ENCODE measurements around the gene KCNK7. TPM values are rescaled to one million over a fixed set of nuclear protein-coding genes. Genes with fewer than 3 reads are reported as not detected.

The KCNK7 gene
- total RNA-seq, 2 donors from 2014 or later: 0.34 to 0.39 TPM

GRCh38 chr11:65557280-65558001 lies 38.2 kb downstream of the KCNK7 start:
- peak; percentile 51 to 55 for DNase-seq
- Mint-ChIP-seq H3K27me3 (ENCODE audit: low read depth) (no peaks in the 10 kb centered on the region), H3K36me3 (ENCODE audit: insufficient read depth in 2 of 2) (no peaks in the 10 kb centered on the region), H3K27ac (peak overlapping the region; percentile 94), H3K4me1 (ENCODE audit: low read depth) (peaks cover 76% of the 10 kb centered on the region), H3K9me3 (no peaks in the 10 kb centered on the region), H3K4me3 (peak overlapping the region; percentile 75 to 87)
- ATAC-seq (replicated peaks in 1 of 2): peak; percentile 7 to 18

- Mint-ChIP-seq H3K4me1 (ENCODE audit: low read depth) (peaks cover 77% of the 10 kb centered on the region), H3K27ac (peak overlapping the region; percentile 94), H3K9me3 (no peaks in the 10 kb centered on the region), H3K27me3 (ENCODE audit: low read depth) (no peaks in the 10 kb centered on the region), H3K4me3 (peak overlapping the region; percentile 75 to 87), H3K36me3 (ENCODE audit: insufficient read depth in 2 of 2) (peaks cover 2% of the 10 kb centered on the region in 2 donors)
- ATAC-seq (replicated peaks in 1 of 2): no peak
- DNase-seq: no peak
Observed at GRCh38 chr11:65556470-65557279, 38.9 kb downstream of the KCNK7 start.

- no peaks in the 10 kb centered on the region for H3K27me3 Mint-ChIP-seq (ENCODE audit: low read depth)
- H3K4me3 Mint-ChIP-seq: peak overlapping the region; percentile 75 to 87
- peaks cover 81% of the 10 kb centered on the region for H3K4me1 Mint-ChIP-seq (ENCODE audit: low read depth)
- ATAC-seq (replicated peaks in 1 of 2): peak in 1 of 2 donors; percentile 22
- peak overlapping the region; percentile 84 for H3K27ac Mint-ChIP-seq
- no peaks in the 10 kb centered on the region for H3K9me3 Mint-ChIP-seq
- DNase-seq: peak; percentile 46 to 61
- peaks cover 2 to 7% of the 10 kb centered on the region in 2 donors for H3K36me3 Mint-ChIP-seq (ENCODE audit: insufficient read depth in 2 of 2)
Observed at GRCh38 chr11:65555693-65556231, 39.8 kb downstream of the KCNK7 start.

DNA sequence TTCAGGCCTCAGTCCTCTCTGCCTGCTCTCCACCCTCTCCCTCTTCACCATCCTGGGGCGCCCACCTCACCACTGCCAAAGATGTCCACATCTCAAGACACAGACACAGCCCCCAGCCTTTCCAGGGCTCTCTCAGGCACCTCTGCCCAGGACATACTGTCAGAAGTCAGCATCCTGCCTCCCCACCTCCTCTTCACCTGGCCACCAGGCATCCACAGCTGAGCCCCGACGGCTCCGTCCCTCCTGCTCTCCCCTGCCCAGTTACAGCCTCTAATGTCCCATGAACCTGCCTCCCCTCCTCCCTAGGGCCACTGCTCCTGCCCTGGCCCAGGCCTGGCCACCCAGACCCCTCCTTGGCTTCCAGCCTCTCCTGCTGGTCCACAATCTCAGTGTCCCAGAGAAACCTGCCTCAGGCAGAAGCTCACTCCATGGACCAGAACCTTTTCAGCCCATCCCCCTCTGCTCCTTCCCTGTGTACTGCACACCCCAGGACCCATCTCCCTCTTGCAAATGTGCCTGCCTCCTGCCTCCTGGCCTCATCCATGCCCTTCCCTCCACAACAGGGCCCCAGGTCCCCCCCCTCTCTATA lies 40.7 kb downstream of the KCNK7 start:
- H3K4me3 Mint-ChIP-seq: peak overlapping the region; percentile 75 to 87
- peaks cover 4 to 8% of the 10 kb centered on the region in 2 donors for H3K36me3 Mint-ChIP-seq (ENCODE audit: insufficient read depth in 2 of 2)
- H3K4me1 Mint-ChIP-seq (ENCODE audit: low read depth): peaks cover 72% of the 10 kb centered on the region
- no peaks in the 10 kb centered on the region for H3K27me3 Mint-ChIP-seq (ENCODE audit: low read depth)
- peak overlapping the region; percentile 84 for H3K27ac Mint-ChIP-seq
- ATAC-seq (replicated peaks in 1 of 2) (no peak), DNase-seq (no peak)
- H3K9me3 Mint-ChIP-seq: no peaks in the 10 kb centered on the region

DNA sequence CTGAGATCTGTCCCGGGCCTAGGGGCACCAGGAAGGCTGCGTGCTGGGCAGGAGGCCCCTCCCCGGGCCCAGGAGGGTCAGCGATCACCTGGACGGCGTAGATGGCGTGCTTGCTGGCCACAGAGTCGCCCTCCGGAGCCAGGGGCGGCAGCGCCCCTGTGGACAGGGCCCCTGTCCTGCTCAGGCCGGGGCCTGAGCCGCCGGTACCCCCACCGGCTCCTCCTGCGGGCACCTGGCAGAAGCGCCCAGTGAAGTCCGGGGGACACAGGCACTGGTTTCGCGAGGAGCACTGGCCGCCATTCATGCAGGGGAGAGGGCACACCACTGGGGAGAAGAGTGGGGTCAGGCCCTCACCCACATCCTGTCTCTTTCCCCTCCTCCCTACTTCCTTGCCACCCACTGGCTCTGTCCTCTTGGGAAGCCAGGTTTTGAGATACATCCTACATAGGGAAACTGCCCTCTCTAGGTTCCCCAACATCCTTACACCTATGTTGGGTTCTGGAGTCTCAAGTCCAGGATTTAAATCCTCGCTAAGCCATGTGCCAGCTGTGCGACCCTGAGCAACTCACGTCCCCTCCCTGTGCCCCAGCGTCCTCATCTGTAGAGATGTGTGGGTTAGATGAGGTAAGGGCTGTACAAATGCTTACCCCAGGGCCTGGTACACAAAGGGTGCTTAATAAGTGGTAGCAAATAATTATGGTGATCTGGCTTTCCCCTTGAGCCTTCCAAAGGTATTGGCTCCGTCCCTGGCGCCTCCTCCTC lies 41.4 kb downstream of the KCNK7 start:
- Mint-ChIP-seq H3K36me3 (ENCODE audit: insufficient read depth in 2 of 2) (peaks cover 7 to 12% of the 10 kb centered on the region in 2 donors), H3K27ac (peak overlapping the region; percentile 29), H3K4me3 (peak overlapping the region; percentile 75 to 87), H3K27me3 (ENCODE audit: low read depth) (no peaks in the 10 kb centered on the region), H3K9me3 (no peaks in the 10 kb centered on the region), H3K4me1 (ENCODE audit: low read depth) (peaks cover 67% of the 10 kb centered on the region)
- ATAC-seq (replicated peaks in 1 of 2): no peak
- no peak for DNase-seq

DNA sequence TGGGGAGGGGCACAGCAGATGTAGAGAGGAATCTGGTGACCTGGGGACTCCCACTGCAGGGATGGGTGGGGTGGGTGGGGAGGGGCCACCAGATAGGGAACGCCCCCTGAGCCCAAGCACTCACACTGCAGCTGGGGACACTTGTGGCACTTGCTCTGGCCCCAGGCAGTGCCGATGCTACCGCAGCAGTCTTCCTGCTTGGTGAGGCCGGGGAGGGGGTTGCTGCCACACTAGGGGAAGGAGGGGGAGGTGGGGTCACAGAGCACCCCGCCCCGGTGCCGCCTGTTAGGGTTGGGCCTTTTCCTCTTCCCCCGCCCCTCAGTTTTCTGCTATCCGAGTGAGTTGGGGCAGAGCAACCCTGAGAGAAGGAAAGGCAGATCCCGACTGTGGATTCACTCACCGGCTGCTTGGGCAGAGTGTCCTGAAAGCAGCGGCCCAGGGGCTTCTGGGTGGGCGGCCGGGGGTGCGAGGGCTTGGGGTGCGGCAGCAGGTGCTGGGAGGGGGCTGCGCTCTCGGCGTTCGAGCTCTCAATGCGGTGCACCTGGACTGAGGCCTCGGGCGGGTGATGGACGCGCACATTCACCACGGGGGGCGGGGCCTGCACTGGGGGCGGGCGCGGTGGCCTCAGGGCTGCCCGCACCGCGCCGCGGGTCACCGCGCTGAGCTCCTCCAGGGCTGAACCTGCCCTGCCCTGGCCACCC lies 42.1 kb downstream of the KCNK7 start:
- H3K27ac Mint-ChIP-seq: no peak overlapping the region
- peak; percentile 49 to 73 for ATAC-seq (replicated peaks in 1 of 2)
- peak; percentile 72 to 81 for DNase-seq
- peak overlapping the region in 1 of 2 donors; percentile 87 for H3K4me3 Mint-ChIP-seq
- H3K36me3 Mint-ChIP-seq (ENCODE audit: insufficient read depth in 2 of 2): peaks cover 9 to 17% of the 10 kb centered on the region in 2 donors
- H3K27me3 Mint-ChIP-seq (ENCODE audit: low read depth): no peaks in the 10 kb centered on the region
- H3K9me3 Mint-ChIP-seq: no peaks in the 10 kb centered on the region
- peaks cover 67% of the 10 kb centered on the region for H3K4me1 Mint-ChIP-seq (ENCODE audit: low read depth)

GRCh38 chr11:65552388-65552951 lies 43.1 kb downstream of the KCNK7 start:
- ATAC-seq (replicated peaks in 1 of 2) (no peak), DNase-seq (no peak)
- Mint-ChIP-seq H3K36me3 (ENCODE audit: insufficient read depth in 2 of 2) (peaks cover 13 to 23% of the 10 kb centered on the region in 2 donors), H3K27ac (no peak overlapping the region), H3K9me3 (no peaks in the 10 kb centered on the region), H3K27me3 (ENCODE audit: low read depth) (no peaks in the 10 kb centered on the region), H3K4me3 (peak overlapping the region; percentile 18 to 38), H3K4me1 (ENCODE audit: low read depth) (peaks cover 77% of the 10 kb centered on the region)

- Mint-ChIP-seq H3K27ac (peak overlapping the region; percentile 5), H3K36me3 (ENCODE audit: insufficient read depth in 2 of 2) (peaks cover 13 to 23% of the 10 kb centered on the region in 2 donors), H3K4me3 (peak overlapping the region in 1 of 2 donors; percentile 38), H3K4me1 (ENCODE audit: low read depth) (peaks cover 77% of the 10 kb centered on the region), H3K9me3 (no peaks in the 10 kb centered on the region), H3K27me3 (ENCODE audit: low read depth) (no peaks in the 10 kb centered on the region)
- DNase-seq: peak; percentile 75 to 76
- ATAC-seq (replicated peaks in 1 of 2): peak; percentile 47
Observed at GRCh38 chr11:65551572-65552387, 43.8 kb downstream of the KCNK7 start.

DNA sequence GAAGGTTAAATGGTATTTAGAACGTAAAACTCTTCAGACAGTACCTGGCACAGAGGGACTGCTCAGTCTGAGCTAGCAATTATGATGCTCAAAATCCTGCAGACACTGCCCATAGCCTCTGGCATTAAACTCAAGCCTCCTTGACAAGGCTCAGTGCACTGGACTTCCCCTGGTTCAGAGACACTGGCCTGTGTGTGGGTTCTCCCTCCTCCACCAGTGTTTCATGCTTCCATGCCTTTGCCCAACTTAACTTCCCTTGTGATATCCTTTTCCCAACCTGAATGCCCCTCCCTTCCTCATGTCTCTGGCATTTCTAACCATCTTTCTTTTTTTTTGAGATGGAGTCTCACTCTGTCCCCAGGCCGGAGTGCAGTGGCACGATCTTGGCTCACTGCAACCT lies 46.5 kb downstream of the KCNK7 start:
- Mint-ChIP-seq H3K4me1 (ENCODE audit: low read depth) (peaks cover 65% of the 10 kb centered on the region), H3K4me3 (no peak overlapping the region), H3K9me3 (no peaks in the 10 kb centered on the region), H3K27ac (no peak overlapping the region), H3K36me3 (ENCODE audit: insufficient read depth in 2 of 2) (peaks cover 15 to 27% of the 10 kb centered on the region in 2 donors), H3K27me3 (ENCODE audit: low read depth) (no peaks in the 10 kb centered on the region)
- ATAC-seq (replicated peaks in 1 of 2): no peak
- DNase-seq: no peak

GRCh38 chr11:65548395-65548794 lies 47.2 kb downstream of the KCNK7 start:
- H3K36me3 Mint-ChIP-seq (ENCODE audit: insufficient read depth in 2 of 2): peaks cover 15 to 29% of the 10 kb centered on the region in 2 donors
- ATAC-seq (replicated peaks in 1 of 2) (no peak), DNase-seq (no peak)
- no peak overlapping the region for H3K27ac Mint-ChIP-seq
- peak overlapping the region; percentile 31 to 69 for H3K4me3 Mint-ChIP-seq
- H3K4me1 Mint-ChIP-seq (ENCODE audit: low read depth): peaks cover 63% of the 10 kb centered on the region
- H3K27me3 Mint-ChIP-seq (ENCODE audit: low read depth): no peaks in the 10 kb centered on the region
- no peaks in the 10 kb centered on the region for H3K9me3 Mint-ChIP-seq

- Mint-ChIP-seq H3K9me3 (no peaks in the 10 kb centered on the region), H3K4me3 (peak overlapping the region; percentile 84 to 90), H3K27me3 (ENCODE audit: low read depth) (no peaks in the 10 kb centered on the region), H3K27ac (no peak overlapping the region), H3K4me1 (ENCODE audit: low read depth) (peaks cover 59% of the 10 kb centered on the region), H3K36me3 (ENCODE audit: insufficient read depth in 2 of 2) (peaks cover 18 to 33% of the 10 kb centered on the region in 2 donors)
- no peak for ATAC-seq (replicated peaks in 1 of 2)
- no peak for DNase-seq
Observed at GRCh38 chr11:65547446-65548125, 48.0 kb downstream of the KCNK7 start.

All from activated T-cell treated with anti-CD3 and anti-CD28 coated beads, Interleukin-2, amount 50 U/mL, for 72 hours (primary cell).